SK-N-MC (cell line): ENCODE data around the gene MYO10.
"Not testable (repeated sequence)": the region's sequence is repeated elsewhere in the genome, so short reads cannot be mapped to it uniquely, and the experiment has no call there.

ENCODE experiments used
- DNase-seq: peaks from one replicate; pipeline ENCODE4 v3.0.0-alpha.2; 2011; ENCODE audit warnings: low read depth, low spot score
- H3K27ac ChIP-seq: fragments of 200-600 bp; sonication (generic); 2 replicates; pipeline ENCODE4 v1.5.1; 2016; ENCODE audit warnings: mixed run types
- H3K36me3 ChIP-seq: fragments of 200-600 bp; sonication (generic); 2 replicates; pipeline ENCODE4 v1.6.1; 2017; ENCODE audit warnings: antibody characterized with exemption, low read length, mixed read lengths; ENCODE audit not compliant: insufficient read depth
- H3K4me3 ChIP-seq: fragments of 200-600 bp; sonication (generic); 2 replicates; pipeline ENCODE4 v1.5.1; 2016
- H3K9ac ChIP-seq: fragments of 200-600 bp; sonication (generic); 2 replicates; pipeline ENCODE4 v1.8.0; 2017; ENCODE audit warnings: mixed run types, mixed read lengths; ENCODE audit not compliant: insufficient read length
- H3K9me3 ChIP-seq: fragments of 200-600 bp; sonication (generic); 2 replicates; pipeline ENCODE4 v1.6.1; 2017; ENCODE audit warnings: low read depth, mild to moderate bottlenecking, antibody characterized with exemption, low read length, moderate library complexity, mixed read lengths
- EZH2 ChIP-seq: fragments of 200-600 bp; sonication (generic); IDR thresholded peaks from one replicate; pipeline ENCODE4 v1.6.1; 2017; ENCODE audit warnings: antibody characterized with exemption
- FOXP2 ChIP-seq: optimal IDR thresholded peaks from 2 replicates; pipeline ENCODE3; 2011; ENCODE audit warnings: mild to moderate bottlenecking, moderate library complexity; ENCODE audit not compliant: insufficient read depth; ENCODE audit errors: extremely low read length, control extremely low read depth
- POLR2AphosphoS5 ChIP-seq: IDR thresholded peaks from 2 replicates; pipeline ENCODE4 v1.6.1; 2012; ENCODE audit warnings: mild to moderate bottlenecking, low read depth, low read length, borderline replicate concordance

MYO10 gene

DNA sequence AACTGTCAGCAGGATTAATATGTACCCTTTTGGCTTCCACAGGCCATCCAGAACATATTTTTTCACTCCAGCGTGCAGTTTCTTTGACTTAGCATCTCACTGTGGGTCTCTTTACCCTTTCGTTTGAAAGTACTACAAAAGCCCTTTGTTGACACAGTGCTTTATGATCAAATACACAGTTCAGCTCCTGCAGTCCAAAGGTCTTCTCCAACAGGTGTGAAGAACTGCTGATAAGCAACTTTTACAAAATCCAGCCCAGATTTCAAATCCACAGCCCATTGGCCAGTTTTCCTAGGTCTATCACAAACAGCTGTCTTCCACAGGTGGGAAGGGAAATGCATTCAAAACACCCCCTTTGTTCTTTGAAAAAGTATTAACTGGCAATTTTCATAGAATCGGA is 54.8 kb downstream of the MYO10 start:
- no peak for DNase-seq

DNA sequence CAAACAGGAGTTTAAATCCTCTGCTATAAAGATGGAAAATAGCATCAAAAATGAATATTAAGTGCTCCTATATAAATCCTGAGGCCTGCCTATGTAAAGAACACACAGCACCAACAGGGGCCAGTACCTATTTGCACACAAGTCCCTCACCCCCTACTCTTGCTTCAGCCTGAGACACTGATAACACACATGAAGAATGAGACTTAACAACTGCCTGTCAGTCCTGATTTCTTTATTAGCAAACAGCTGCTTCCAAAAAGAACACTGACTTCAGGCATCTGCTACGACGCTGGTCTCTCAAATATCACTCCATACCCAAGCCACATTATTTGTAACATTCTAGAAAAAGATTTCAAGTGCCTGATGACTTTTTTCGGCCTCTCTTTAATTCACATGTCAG is 55.5 kb downstream of the MYO10 start:
- peak overlapping the region; percentile 45; the same call in 1 of the 2 replicates for H3K27ac ChIP-seq
- DNase-seq: no peak
- TF ChIP-seq POLR2AphosphoS5 (no peak), EZH2 (no peak), FOXP2 (no peak)
- H3K36me3 ChIP-seq: peaks cover 76% of the 10 kb centered on the region
- peaks cover 3% of the 10 kb centered on the region; the same call in 1 of the 2 replicates for H3K9me3 ChIP-seq
- no peak overlapping the region for H3K9ac ChIP-seq
- H3K4me3 ChIP-seq: no peak overlapping the region

More for the DNA sequence above, 54.8 kb downstream of the MYO10 start:
- Histone ChIP-seq H3K27ac (peak overlapping the region; percentile 73), H3K9me3 (no peaks in the 10 kb centered on the region), H3K36me3 (peaks cover 69% of the 10 kb centered on the region), H3K9ac (no peak overlapping the region), H3K4me3 (no peak overlapping the region)
- TF ChIP-seq FOXP2 (no peak), POLR2AphosphoS5 (no peak), EZH2 (no peak)

GRCh38 chr5:16879650-16880049 is 56.4 kb downstream of the MYO10 start:
- peak overlapping the region; percentile 45; the same call in 1 of the 2 replicates for H3K27ac ChIP-seq
- no peak for TF ChIP-seq EZH2
- no peak for TF ChIP-seq POLR2AphosphoS5
- TF ChIP-seq FOXP2: no peak

DNA sequence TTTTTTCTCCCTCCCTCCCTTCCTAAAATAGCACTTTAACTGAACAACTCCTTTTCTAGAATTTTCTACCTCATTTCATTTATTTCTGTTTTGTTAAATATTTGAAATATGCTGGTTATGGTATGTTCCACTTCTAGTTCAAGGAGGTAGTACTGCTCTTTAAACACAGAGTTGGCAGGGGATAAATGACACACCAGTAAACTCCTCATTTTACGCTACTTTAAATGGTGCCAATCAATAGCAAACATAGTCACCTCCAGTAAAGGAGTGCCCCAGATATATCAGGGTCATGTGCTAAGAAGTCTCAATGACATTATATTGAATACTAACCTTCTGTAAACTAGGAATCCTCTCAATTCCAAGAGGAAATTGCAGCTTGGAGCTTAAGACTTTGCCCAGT is 56.9 kb downstream of the MYO10 start:
- H3K27ac ChIP-seq: peak overlapping the region; percentile 45; the same call in 1 of the 2 replicates
- TF ChIP-seq POLR2AphosphoS5 (no peak), FOXP2 (no peak), EZH2 (no peak)
- no peak for DNase-seq
- H3K9me3 ChIP-seq: peaks cover 13% of the 10 kb centered on the region; the same call in 1 of the 2 replicates
- peaks cover 83% of the 10 kb centered on the region for H3K36me3 ChIP-seq
- H3K9ac ChIP-seq: no peak overlapping the region
- no peak overlapping the region for H3K4me3 ChIP-seq

More at GRCh38 chr5:16879650-16880049, 56.4 kb downstream of the MYO10 start:
- Histone ChIP-seq H3K4me3 (no peak overlapping the region), H3K36me3 (peaks cover 83% of the 10 kb centered on the region), H3K9ac (no peak overlapping the region), H3K9me3 (peaks cover 12% of the 10 kb centered on the region; the same call in 1 of the 2 replicates)
- no peak for DNase-seq

DNA sequence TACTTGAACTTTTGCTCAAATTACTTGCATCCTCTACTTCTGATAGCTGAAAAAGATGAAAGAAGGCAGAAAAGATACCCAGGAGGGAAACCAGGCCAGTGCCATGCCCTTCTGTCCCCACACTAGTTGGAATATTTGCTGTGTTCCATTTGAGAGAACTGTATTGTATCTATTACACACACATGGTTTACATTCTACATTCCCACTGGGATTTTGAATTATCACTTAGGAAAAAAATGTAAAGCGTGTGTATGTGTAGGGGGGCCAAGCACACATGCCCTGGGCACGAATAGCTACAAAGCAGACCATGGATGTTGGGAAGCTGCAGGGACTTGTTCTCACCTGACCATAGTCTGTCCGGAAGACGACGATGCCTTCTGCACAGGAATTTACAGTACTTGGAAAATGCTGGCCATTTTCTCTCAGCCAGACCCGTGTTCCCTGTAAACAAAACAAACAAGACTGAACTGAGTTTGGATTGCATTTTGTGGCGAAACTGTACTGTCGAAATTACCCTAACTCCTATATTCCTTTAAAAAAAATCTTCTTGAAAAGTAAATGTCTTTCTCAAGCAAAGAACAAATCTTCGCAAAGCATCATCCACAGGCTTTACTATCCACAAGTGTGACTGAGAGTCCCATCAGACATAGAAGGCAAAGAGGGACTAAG is 58.7 kb downstream of the MYO10 start:
- H3K9me3 ChIP-seq: peaks cover 13% of the 10 kb centered on the region; the same call in 1 of the 2 replicates
- H3K27ac ChIP-seq: no peak overlapping the region
- DNase-seq: no peak
- no peak overlapping the region for H3K9ac ChIP-seq
- H3K36me3 ChIP-seq: peaks cover 90% of the 10 kb centered on the region
- TF ChIP-seq POLR2AphosphoS5 (no peak), EZH2 (no peak), FOXP2 (no peak)
- no peak overlapping the region for H3K4me3 ChIP-seq

DNA sequence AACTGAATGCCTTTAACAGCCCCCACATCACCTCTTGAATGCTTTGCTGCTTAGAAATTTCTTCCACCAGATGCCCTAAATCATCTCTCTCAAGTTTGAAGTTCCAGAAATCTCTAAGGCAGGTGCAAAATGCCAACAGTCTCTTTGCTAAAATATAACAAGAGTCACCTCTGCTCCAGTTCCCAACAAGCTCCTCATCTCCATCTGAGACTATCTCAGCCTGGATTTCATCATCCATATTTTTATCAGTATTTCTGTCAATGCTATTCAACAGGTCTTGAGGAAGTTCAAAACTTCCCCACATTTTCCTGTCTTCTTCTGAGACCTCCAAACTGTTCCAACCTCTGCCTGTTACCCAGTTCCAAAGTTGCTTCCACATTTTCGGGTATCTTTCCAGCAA is 61.7 kb downstream of the MYO10 start:
- not testable (repeated sequence) for H3K27ac ChIP-seq
- peaks cover 96% of the 10 kb centered on the region for H3K36me3 ChIP-seq

GRCh38 chr5:16871746-16872339 is 64.2 kb downstream of the MYO10 start:
- H3K36me3 ChIP-seq: peaks cover 92% of the 10 kb centered on the region
- peak overlapping the region; percentile 83 for H3K27ac ChIP-seq
- no peak for DNase-seq
- H3K4me3 ChIP-seq: no peak overlapping the region
- H3K9me3 ChIP-seq: peaks cover 13% of the 10 kb centered on the region; the same call in 1 of the 2 replicates
- H3K9ac ChIP-seq: no peak overlapping the region
- TF ChIP-seq EZH2 (no peak), POLR2AphosphoS5 (no peak), FOXP2 (no peak)

More for the DNA sequence above, 61.7 kb downstream of the MYO10 start:
- not testable (repeated sequence) for H3K9ac ChIP-seq, DNase-seq, H3K4me3 ChIP-seq
- H3K9me3 ChIP-seq: peaks cover 13% of the 10 kb centered on the region; the same call in 1 of the 2 replicates

DNA sequence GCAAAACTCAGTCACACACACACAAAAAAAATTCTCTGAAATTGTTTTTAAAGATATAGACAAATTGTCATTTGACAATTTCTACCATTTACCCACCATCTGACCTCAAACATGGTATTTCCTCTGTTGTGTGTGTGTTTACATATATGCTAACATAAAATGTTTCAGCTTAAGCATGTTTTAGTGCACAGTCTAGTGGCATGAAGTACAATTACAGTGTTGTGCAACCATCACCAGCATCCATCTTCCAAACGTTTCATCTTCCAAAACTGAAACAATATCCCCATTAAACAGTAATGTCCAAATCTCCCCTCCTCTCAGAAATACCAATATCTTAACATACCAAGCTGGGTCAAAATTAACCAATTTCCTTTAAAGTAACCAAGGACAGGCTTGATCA is 65.2 kb downstream of the MYO10 start:
- Histone ChIP-seq H3K27ac (no peak overlapping the region), H3K9ac (no peak overlapping the region), H3K36me3 (peaks cover 88% of the 10 kb centered on the region), H3K9me3 (peaks cover 13% of the 10 kb centered on the region; the same call in 1 of the 2 replicates), H3K4me3 (no peak overlapping the region)
- no peak for TF ChIP-seq FOXP2
- DNase-seq: no peak
